Measurements from ENCODE around the gene FAM89B. TPM values are rescaled to one million over a fixed set of nuclear protein-coding genes. Genes with fewer than 3 reads are reported as not detected.

The FAM89B gene
- total and polyA plus RNA-seq, 4 donors: 20.6 to 53.5 (median 44.4) TPM

GRCh38 chr11:65530157-65530496 lies 42.2 kb upstream of the FAM89B start:
- H3K27me3 ChIP-seq (ENCODE audit: control insufficient read depth in 3 of 3, insufficient read depth in 3 of 3, low read length in 2 of 3): no peaks in the 10 kb centered on the region
- no peak for ATAC-seq (ENCODE audit: insufficient read depth, low FRiP score)
- no peak overlapping the region for H3K4me3 ChIP-seq
- WGBS, 2 donors: 87 to 88% methylated on average over 5 of the region's 5 CpGs
- H3K9me3 ChIP-seq (ENCODE audit: control insufficient read depth in 4 of 4, insufficient read depth in 3 of 4, low read length in 3 of 4): no peaks in the 10 kb centered on the region
- H3K9ac ChIP-seq (ENCODE audit: insufficient read depth in 1 of 2, low read length in 2 of 2): no peak overlapping the region
- peaks cover 5 to 10% (median 7%) of the 10 kb centered on the region in 5 donors for H3K4me1 ChIP-seq (ENCODE audit: control insufficient read depth in 5 of 5, insufficient read depth in 5 of 5, low read length in 5 of 5)
- no peak for DNase-seq
- no peak overlapping the region for H3K27ac ChIP-seq (ENCODE audit: low read depth in 1 of 2, low read length in 1 of 2)
- H3K36me3 ChIP-seq (ENCODE audit: control insufficient read depth in 4 of 4, insufficient read depth in 4 of 4, low read length in 4 of 4): peaks cover 11 to 47% (median 29%) of the 10 kb centered on the region in 4 donors
- TF ChIP-seq CTCF (IDR thresholded peaks at IDR 0.05; ENCODE audit: control extremely low read depth, extremely low read depth): no peak

- H3K4me1 ChIP-seq (ENCODE audit: control insufficient read depth in 5 of 5, insufficient read depth in 5 of 5, low read length in 5 of 5): no peaks in the 10 kb centered on the region
- TF ChIP-seq CTCF (IDR thresholded peaks at IDR 0.05; ENCODE audit: control extremely low read depth, extremely low read depth): no peak
- no peak for ATAC-seq (ENCODE audit: insufficient read depth, low FRiP score)
- WGBS, 2 donors: 88 to 89% methylated on average over 15 of the region's 15 CpGs
- no peaks in the 10 kb centered on the region for H3K9me3 ChIP-seq (ENCODE audit: control insufficient read depth in 4 of 4, insufficient read depth in 3 of 4, low read length in 3 of 4)
- H3K27ac ChIP-seq (ENCODE audit: low read depth in 1 of 2, low read length in 1 of 2): no peak overlapping the region
- H3K9ac ChIP-seq (ENCODE audit: insufficient read depth in 1 of 2, low read length in 2 of 2): no peak overlapping the region
- DNase-seq: no peak
- no peak overlapping the region for H3K4me3 ChIP-seq
- H3K36me3 ChIP-seq (ENCODE audit: control insufficient read depth in 4 of 4, insufficient read depth in 4 of 4, low read length in 4 of 4): peaks cover 11 to 64% (median 31%) of the 10 kb centered on the region in 4 donors
- H3K27me3 ChIP-seq (ENCODE audit: control insufficient read depth in 3 of 3, insufficient read depth in 3 of 3, low read length in 2 of 3): no peaks in the 10 kb centered on the region
Measured at GRCh38 chr11:65532388-65533064, 39.8 kb upstream of the FAM89B start.

GRCh38 chr11:65535102-65535501 lies 37.2 kb upstream of the FAM89B start:
- H3K4me1 ChIP-seq (ENCODE audit: control insufficient read depth in 5 of 5, insufficient read depth in 5 of 5, low read length in 5 of 5): peaks cover 0 to 5% (median 3%) of the 10 kb centered on the region in 5 donors
- no peak for DNase-seq
- no peak for TF ChIP-seq CTCF (IDR thresholded peaks at IDR 0.05; ENCODE audit: control extremely low read depth, extremely low read depth)
- H3K9me3 ChIP-seq (ENCODE audit: control insufficient read depth in 4 of 4, insufficient read depth in 3 of 4, low read length in 3 of 4): no peaks in the 10 kb centered on the region
- WGBS, 2 donors: 94 to 95% methylated on average over 9 of the region's 9 CpGs
- H3K27ac ChIP-seq (ENCODE audit: low read depth in 1 of 2, low read length in 1 of 2): no peak overlapping the region
- H3K36me3 ChIP-seq (ENCODE audit: control insufficient read depth in 4 of 4, insufficient read depth in 4 of 4, low read length in 4 of 4): peaks cover 14 to 72% (median 25%) of the 10 kb centered on the region in 4 donors
- no peaks in the 10 kb centered on the region for H3K27me3 ChIP-seq (ENCODE audit: control insufficient read depth in 3 of 3, insufficient read depth in 3 of 3, low read length in 2 of 3)
- no peak overlapping the region for H3K9ac ChIP-seq (ENCODE audit: insufficient read depth in 1 of 2, low read length in 2 of 2)
- no peak overlapping the region for H3K4me3 ChIP-seq
- no peak for ATAC-seq (ENCODE audit: insufficient read depth, low FRiP score)

Data from lung (tissue), 12 donors.